ENCODE measurements around the gene RBM41. TPM values are rescaled to one million over a fixed set of nuclear protein-coding genes. Genes with fewer than 3 reads are reported as not detected.
"Not testable (repeated sequence)": the region's sequence is repeated elsewhere in the genome, so short reads cannot be mapped to it uniquely, and the experiment has no call there.

Gene RBM41
- total and polyA plus RNA-seq, 2 donors = 5.4 to 12.4 TPM

- H3K36me3 ChIP-seq (ENCODE audit: control insufficient read depth in 2 of 2, insufficient read depth in 2 of 2, low read length in 1 of 2) = no peaks in the 10 kb centered on the region
- 94% methylated on average over 1 of the region's 1 CpG for WGBS
- H3K27ac ChIP-seq (ENCODE audit: low read depth in 1 of 2, low read length in 1 of 2) = no peak overlapping the region
Measured at GRCh38 chrX:107135965-107136307, 17.3 kb upstream of the RBM41 start.

GRCh38 chrX:107135049-107135964 lies 16.7 kb upstream of the RBM41 start:
- H3K4me3 ChIP-seq (ENCODE audit: low read length in 2 of 2) = no peak overlapping the region
- H3K9me3 ChIP-seq (ENCODE audit: control insufficient read depth in 2 of 2, insufficient read depth in 1 of 2, low read length in 1 of 2) = no peaks in the 10 kb centered on the region
- DNase-seq (ENCODE audit: low read depth in 6 of 9, low spot score in 9 of 9) = peak in 1 of 9 donors; percentile 6
- H3K36me3 ChIP-seq (ENCODE audit: control insufficient read depth in 2 of 2, insufficient read depth in 2 of 2, low read length in 1 of 2) = no peaks in the 10 kb centered on the region
- WGBS = 94% methylated on average over 5 of the region's 5 CpGs
- H3K27ac ChIP-seq (ENCODE audit: low read depth in 1 of 2, low read length in 1 of 2) = no peak overlapping the region
- H3K4me1 ChIP-seq (ENCODE audit: control insufficient read depth in 2 of 2, insufficient read depth in 2 of 2, low read length in 2 of 2) = no peaks in the 10 kb centered on the region
- no peaks in the 10 kb centered on the region for H3K27me3 ChIP-seq (ENCODE audit: control insufficient read depth in 2 of 2, insufficient read depth in 1 of 2, low read length in 1 of 2)

More at GRCh38 chrX:107135965-107136307, 17.3 kb upstream of the RBM41 start:
- Histone ChIP-seq H3K27me3 (ENCODE audit: control insufficient read depth in 2 of 2, insufficient read depth in 1 of 2, low read length in 1 of 2) (no peaks in the 10 kb centered on the region), H3K4me1 (ENCODE audit: control insufficient read depth in 2 of 2, insufficient read depth in 2 of 2, low read length in 2 of 2) (no peaks in the 10 kb centered on the region), H3K4me3 (ENCODE audit: low read length in 2 of 2) (no peak overlapping the region), H3K9me3 (ENCODE audit: control insufficient read depth in 2 of 2, insufficient read depth in 1 of 2, low read length in 1 of 2) (no peaks in the 10 kb centered on the region)
- DNase-seq (ENCODE audit: low read depth in 6 of 9, low spot score in 9 of 9) = no peak

GRCh38 chrX:107123750-107124149 lies 5.1 kb upstream of the RBM41 start:
- Histone ChIP-seq H3K27me3 (ENCODE audit: control insufficient read depth in 2 of 2, insufficient read depth in 1 of 2, low read length in 1 of 2) (no peaks in the 10 kb centered on the region), H3K4me3 (ENCODE audit: low read length in 2 of 2) (no peak overlapping the region), H3K27ac (ENCODE audit: low read depth in 1 of 2, low read length in 1 of 2) (no peak overlapping the region), H3K36me3 (ENCODE audit: control insufficient read depth in 2 of 2, insufficient read depth in 2 of 2, low read length in 1 of 2) (no peaks in the 10 kb centered on the region), H3K9me3 (ENCODE audit: control insufficient read depth in 2 of 2, insufficient read depth in 1 of 2, low read length in 1 of 2) (no peaks in the 10 kb centered on the region), H3K4me1 (ENCODE audit: control insufficient read depth in 2 of 2, insufficient read depth in 2 of 2, low read length in 2 of 2) (peaks cover 0 to 2% of the 10 kb centered on the region in 2 donors)
- no peak for DNase-seq (ENCODE audit: low read depth in 6 of 9, low spot score in 9 of 9)

DNA sequence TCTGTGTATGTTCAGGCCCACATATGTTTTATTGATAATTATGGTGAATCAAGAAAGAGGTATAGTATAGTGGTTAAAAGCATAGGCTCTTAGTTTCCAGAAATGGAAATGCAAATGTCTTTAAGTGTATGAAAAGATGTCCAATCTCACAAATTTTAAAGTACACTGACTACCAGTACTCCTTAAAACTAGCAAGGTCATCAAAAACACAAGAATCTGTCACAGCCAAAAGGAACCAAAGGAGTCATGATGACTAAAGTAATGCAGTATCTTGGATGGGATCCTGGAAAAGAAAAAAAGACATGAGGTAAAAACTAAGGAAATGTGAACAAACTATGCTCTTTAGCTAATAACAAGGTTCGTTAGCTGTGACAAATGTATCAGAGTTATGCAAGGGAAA lies 661 bp upstream of the RBM41 start:
- Histone ChIP-seq H3K36me3 (ENCODE audit: control insufficient read depth in 2 of 2, insufficient read depth in 2 of 2, low read length in 1 of 2) (peaks cover 4 to 20% of the 10 kb centered on the region in 2 donors), H3K27me3 (ENCODE audit: control insufficient read depth in 2 of 2, insufficient read depth in 1 of 2, low read length in 1 of 2) (peaks cover 0 to 3% of the 10 kb centered on the region in 2 donors), H3K4me3 (ENCODE audit: low read length in 2 of 2) (peak overlapping the region in 1 of 2 donors; percentile 59), H3K9me3 (ENCODE audit: control insufficient read depth in 2 of 2, insufficient read depth in 1 of 2, low read length in 1 of 2) (no peaks in the 10 kb centered on the region), H3K4me1 (ENCODE audit: control insufficient read depth in 2 of 2, insufficient read depth in 2 of 2, low read length in 2 of 2) (peaks cover 0 to 2% of the 10 kb centered on the region in 2 donors), H3K27ac (ENCODE audit: low read depth in 1 of 2, low read length in 1 of 2) (no peak overlapping the region)
- DNase-seq (ENCODE audit: low read depth in 6 of 9, low spot score in 9 of 9) = no peak
- 98% methylated on average over 1 of the region's 1 CpG for WGBS

DNA sequence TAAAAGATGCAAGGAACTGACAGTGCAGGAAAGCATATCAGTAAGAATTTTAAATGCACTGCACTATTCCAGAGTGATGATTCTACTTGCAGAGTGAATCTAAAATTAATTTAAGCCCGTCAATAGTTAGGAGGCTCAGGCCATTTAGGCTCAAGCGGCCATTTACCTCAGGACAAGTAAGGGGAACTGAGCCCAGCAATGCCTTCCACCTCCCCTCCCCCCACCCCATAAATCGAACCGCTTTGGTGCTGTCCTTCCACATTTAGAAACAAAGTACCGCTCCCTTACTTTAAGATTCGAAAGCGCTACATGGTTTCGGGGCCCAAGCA lies 665 bp downstream of the RBM41 start:
- peaks cover 0 to 3% of the 10 kb centered on the region in 2 donors for H3K27me3 ChIP-seq (ENCODE audit: control insufficient read depth in 2 of 2, insufficient read depth in 1 of 2, low read length in 1 of 2)
- WGBS = under 1% methylated on average over 8 of the region's 8 CpGs
- H3K36me3 ChIP-seq (ENCODE audit: control insufficient read depth in 2 of 2, insufficient read depth in 2 of 2, low read length in 1 of 2) = peaks cover 4 to 25% of the 10 kb centered on the region in 2 donors
- H3K4me1 ChIP-seq (ENCODE audit: control insufficient read depth in 2 of 2, insufficient read depth in 2 of 2, low read length in 2 of 2) = peaks cover 0 to 2% of the 10 kb centered on the region in 2 donors
- H3K4me3 ChIP-seq (ENCODE audit: low read length in 2 of 2) = peak overlapping the region; percentile 59 to 68
- H3K9me3 ChIP-seq (ENCODE audit: control insufficient read depth in 2 of 2, insufficient read depth in 1 of 2, low read length in 1 of 2) = no peaks in the 10 kb centered on the region
- peak overlapping the region; percentile 65 for H3K27ac ChIP-seq (ENCODE audit: low read depth in 1 of 2, low read length in 1 of 2)
- peak in 1 of 9 donors; percentile 9 for DNase-seq (ENCODE audit: low read depth in 6 of 9, low spot score in 9 of 9)

DNA sequence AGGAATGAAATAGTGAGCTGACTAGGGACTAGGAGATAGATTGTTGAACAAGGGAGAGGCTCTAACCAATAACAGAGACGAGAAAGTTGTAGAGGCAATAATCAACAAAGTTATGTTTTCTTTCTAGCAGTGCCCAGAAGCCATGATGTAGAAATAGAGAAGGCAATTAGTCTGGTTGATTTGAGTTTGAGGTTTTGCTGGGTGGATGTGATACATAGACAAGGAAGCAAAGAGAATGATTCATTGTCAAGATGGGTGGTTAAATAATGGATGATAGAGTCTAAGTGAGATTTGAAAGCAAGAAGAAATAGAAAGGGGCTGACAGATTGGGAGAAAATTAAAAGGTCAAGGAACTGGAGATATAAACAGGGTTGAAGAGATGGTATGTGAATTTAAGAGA lies 11.2 kb downstream of the RBM41 start:
- no peaks in the 10 kb centered on the region for H3K4me1 ChIP-seq (ENCODE audit: control insufficient read depth in 2 of 2, insufficient read depth in 2 of 2, low read length in 2 of 2)
- WGBS = 97% methylated on average over 1 of the region's 1 CpG
- no peak overlapping the region for H3K27ac ChIP-seq (ENCODE audit: low read depth in 1 of 2, low read length in 1 of 2)
- H3K36me3 ChIP-seq (ENCODE audit: control insufficient read depth in 2 of 2, insufficient read depth in 2 of 2, low read length in 1 of 2) = peaks cover 0 to 2% of the 10 kb centered on the region in 2 donors
- H3K27me3 ChIP-seq (ENCODE audit: control insufficient read depth in 2 of 2, insufficient read depth in 1 of 2, low read length in 1 of 2) = no peaks in the 10 kb centered on the region
- H3K9me3 ChIP-seq (ENCODE audit: control insufficient read depth in 2 of 2, insufficient read depth in 1 of 2, low read length in 1 of 2) = no peaks in the 10 kb centered on the region
- H3K4me3 ChIP-seq (ENCODE audit: low read length in 2 of 2) = no peak overlapping the region
- no peak for DNase-seq (ENCODE audit: low read depth in 6 of 9, low spot score in 9 of 9)

DNA sequence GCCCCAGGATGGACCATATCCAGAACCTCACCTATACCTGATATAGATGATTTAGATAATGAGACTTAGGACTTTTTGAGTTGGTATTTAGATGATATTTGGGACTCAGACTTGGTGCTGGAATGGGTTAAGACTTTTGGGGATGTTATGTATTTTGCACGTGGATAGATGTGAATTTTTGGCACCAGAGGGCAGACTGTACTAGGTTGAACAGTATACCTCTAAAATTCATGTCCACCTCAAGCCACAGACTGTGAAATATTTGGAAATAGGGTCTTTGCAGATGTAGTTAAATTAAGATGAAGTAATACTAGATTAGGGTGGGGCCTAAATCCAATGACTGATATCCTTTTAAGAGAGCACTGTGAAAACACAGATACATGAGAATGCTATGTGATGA lies 15.6 kb downstream of the RBM41 start:
- no peak for DNase-seq (ENCODE audit: low read depth in 6 of 9, low spot score in 9 of 9)
- no peaks in the 10 kb centered on the region for H3K9me3 ChIP-seq (ENCODE audit: control insufficient read depth in 2 of 2, insufficient read depth in 1 of 2, low read length in 1 of 2)
- WGBS = 90% methylated on average over 1 of the region's 1 CpG

GRCh38 chrX:107076158-107076557 lies 42.5 kb downstream of the RBM41 start:
- no peaks in the 10 kb centered on the region for H3K27me3 ChIP-seq (ENCODE audit: control insufficient read depth in 2 of 2, insufficient read depth in 1 of 2, low read length in 1 of 2)
- no peak overlapping the region for H3K4me3 ChIP-seq (ENCODE audit: low read length in 2 of 2)
- no peaks in the 10 kb centered on the region for H3K9me3 ChIP-seq (ENCODE audit: control insufficient read depth in 2 of 2, insufficient read depth in 1 of 2, low read length in 1 of 2)
- H3K4me1 ChIP-seq (ENCODE audit: control insufficient read depth in 2 of 2, insufficient read depth in 2 of 2, low read length in 2 of 2) = no peaks in the 10 kb centered on the region
- no peak for DNase-seq (ENCODE audit: low read depth in 6 of 9, low spot score in 9 of 9)
- WGBS = 99% methylated on average over 6 of the region's 6 CpGs
- H3K27ac ChIP-seq (ENCODE audit: low read depth in 1 of 2, low read length in 1 of 2) = no peak overlapping the region
- no peaks in the 10 kb centered on the region for H3K36me3 ChIP-seq (ENCODE audit: control insufficient read depth in 2 of 2, insufficient read depth in 2 of 2, low read length in 1 of 2)

More for the DNA sequence above, 15.6 kb downstream of the RBM41 start:
- Histone ChIP-seq H3K27ac (ENCODE audit: low read depth in 1 of 2, low read length in 1 of 2) (no peak overlapping the region), H3K27me3 (ENCODE audit: control insufficient read depth in 2 of 2, insufficient read depth in 1 of 2, low read length in 1 of 2) (no peaks in the 10 kb centered on the region), H3K4me1 (ENCODE audit: control insufficient read depth in 2 of 2, insufficient read depth in 2 of 2, low read length in 2 of 2) (no peaks in the 10 kb centered on the region), H3K36me3 (ENCODE audit: control insufficient read depth in 2 of 2, insufficient read depth in 2 of 2, low read length in 1 of 2) (peaks cover 0 to 2% of the 10 kb centered on the region in 2 donors), H3K4me3 (ENCODE audit: low read length in 2 of 2) (no peak overlapping the region)

DNA sequence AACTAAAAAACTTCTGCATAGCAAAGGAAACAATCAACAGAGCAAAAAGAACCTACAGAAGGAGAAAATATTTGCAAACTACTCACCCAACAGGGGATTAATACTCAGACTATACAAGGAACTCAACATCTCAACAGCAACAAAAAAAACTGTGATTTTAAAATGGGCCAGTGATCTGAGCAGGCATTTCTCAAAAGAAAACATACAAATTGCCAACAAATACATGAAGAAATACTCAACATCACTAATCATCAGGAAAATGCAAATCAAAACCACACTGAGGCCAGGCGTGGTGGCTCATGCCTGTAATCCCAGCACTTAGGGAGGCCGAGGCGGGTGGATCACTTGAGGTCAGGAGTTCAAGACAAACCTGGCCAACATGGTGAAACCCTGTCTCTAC lies 60.9 kb downstream of the RBM41 start:
- not testable (repeated sequence) for H3K9me3 ChIP-seq (ENCODE audit: control insufficient read depth in 2 of 2, insufficient read depth in 1 of 2, low read length in 1 of 2); H3K4me3 ChIP-seq (ENCODE audit: low read length in 2 of 2); H3K27ac ChIP-seq (ENCODE audit: low read depth in 1 of 2, low read length in 1 of 2); H3K4me1 ChIP-seq (ENCODE audit: control insufficient read depth in 2 of 2, insufficient read depth in 2 of 2, low read length in 2 of 2); H3K27me3 ChIP-seq (ENCODE audit: control insufficient read depth in 2 of 2, insufficient read depth in 1 of 2, low read length in 1 of 2); DNase-seq (ENCODE audit: low read depth in 6 of 9, low spot score in 9 of 9); H3K36me3 ChIP-seq (ENCODE audit: control insufficient read depth in 2 of 2, insufficient read depth in 2 of 2, low read length in 1 of 2)
- WGBS = 97% methylated on average over 3 of the region's 3 CpGs

All from thymus (tissue), 11 donors.